ENCODE measurements around the gene PP2D1. TPM values are rescaled to one million over a fixed set of nuclear protein-coding genes. Genes with fewer than 3 reads are reported as not detected.
"Not testable (repeated sequence)": the region's sequence is repeated elsewhere in the genome, so short reads cannot be mapped to it uniquely, and the experiment has no call there.

Gene PP2D1, protein sequence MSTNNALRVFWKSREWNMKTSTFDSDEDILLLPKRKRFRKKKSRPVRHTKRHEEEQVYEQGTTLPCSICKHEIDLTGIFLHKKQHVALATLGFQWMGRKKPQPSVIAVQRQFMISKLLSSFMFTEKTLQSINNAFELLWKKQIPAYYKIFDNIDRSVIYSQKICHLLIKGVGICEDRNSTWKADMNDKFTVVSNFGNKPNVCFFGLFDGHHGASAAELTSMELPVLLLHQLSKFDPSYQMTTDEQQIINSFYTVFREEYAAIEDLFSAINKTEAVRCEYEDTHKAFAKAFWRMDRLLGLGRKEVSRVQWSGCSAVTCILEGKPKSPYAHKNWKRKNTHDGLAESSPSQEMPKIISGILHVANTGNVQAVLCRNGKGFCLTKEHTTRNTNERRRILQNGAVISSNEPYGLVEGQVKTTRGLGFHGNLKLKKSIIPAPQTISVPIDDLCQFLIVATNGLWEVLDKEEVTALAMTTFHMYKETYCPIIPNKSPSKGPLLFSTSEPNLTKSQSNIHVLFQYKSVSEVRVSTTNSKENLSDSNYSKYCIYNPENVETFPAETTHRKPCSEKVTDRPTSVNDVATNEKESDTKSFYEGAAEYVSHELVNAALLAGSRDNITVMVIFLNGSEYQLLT
- not detected in 2 replicates for total RNA-seq (2014; rRNA removed; shearing (Covaris generic))

GRCh38 chr3:20012164-20012563, at the start of gene PP2D1:
TSS of gene PP2D1 (minus strand) at chr3:20012264. CDS start at chr3:20012072, 192 bp downstream.
- no peak for DNase-seq (ENCODE audit: low spot score)

DNA sequence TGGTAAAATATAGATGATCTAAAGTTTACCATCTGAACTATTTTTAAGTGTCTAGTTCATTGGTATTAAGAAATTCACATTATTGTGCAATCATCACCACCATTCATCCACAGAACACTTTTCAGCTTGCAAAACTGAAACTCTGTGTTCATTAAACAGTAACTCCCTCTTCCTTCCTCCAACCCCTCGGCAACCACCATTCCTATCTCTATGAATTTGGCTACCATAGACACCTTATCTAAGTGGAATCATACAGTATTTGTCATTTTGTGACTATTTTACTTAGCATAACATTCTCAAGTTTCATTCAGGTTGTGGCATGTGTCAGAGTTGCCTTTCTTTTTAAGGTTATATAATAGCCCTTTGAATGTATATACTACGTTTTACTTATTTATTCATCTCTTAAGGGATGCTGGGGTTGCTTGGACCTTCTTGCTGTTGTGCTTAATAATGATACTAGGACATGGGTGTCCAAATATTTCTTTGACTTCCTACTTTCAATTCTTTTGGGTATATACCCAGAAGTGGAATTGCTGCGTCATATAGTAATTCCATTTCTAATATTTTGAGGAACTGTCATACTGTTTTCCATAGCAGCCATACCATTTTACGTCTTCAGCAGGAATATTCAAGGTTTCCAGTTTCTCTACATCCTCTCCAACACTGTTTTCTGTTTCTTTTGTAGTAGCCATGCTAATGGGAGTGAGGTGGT, 49.1 kb upstream of the PP2D1 start:
- DNase-seq (ENCODE audit: low spot score): no peak

DNA sequence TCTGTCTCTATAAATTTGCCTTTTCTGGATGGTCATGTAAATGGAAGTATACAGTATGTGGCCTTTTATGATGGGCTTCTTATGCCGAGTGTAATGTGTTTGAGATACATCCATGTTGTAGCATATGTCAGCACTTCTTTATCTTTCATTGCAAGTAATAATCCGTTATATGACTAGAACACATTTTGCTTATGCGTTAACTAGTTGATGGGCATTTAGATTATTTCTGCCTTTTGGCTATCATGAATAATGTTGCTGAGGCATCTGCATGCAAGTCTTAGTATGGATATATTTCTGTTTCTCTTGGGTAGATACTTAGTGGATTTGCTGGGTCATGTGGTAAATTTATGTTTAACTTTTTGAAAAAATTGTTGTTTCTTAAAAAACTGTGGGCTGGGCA, 47.9 kb upstream of the PP2D1 start:
- DNase-seq (ENCODE audit: low spot score): no peak

DNA sequence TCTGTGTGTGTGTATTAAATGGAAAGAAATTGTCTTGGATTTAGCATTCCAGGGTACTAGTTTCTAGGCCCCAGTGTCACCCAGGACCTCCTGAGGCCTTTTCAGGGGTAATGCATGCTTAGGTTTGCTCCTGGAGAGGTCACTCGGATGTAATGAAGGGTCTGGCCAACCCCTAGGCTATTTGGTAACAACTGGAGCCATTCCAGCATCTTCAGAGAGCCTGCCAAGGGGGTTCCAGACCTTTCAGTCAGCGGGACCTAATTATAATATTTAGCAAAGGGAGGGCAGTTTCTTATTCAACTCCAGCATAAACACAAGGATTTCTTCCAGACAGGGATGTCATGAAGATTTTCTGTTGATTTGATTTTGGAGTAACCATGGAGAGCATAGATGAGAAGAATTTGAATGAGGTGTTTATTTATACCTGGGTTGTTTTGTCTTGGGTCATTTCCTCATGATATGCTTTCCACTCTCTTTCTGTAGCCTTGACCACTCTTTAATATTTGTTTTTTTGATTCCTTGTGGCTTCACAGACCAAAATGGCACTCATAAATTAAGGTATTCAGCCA, 45.6 kb upstream of the PP2D1 start:
- DNase-seq (ENCODE audit: low spot score): no peak

DNA sequence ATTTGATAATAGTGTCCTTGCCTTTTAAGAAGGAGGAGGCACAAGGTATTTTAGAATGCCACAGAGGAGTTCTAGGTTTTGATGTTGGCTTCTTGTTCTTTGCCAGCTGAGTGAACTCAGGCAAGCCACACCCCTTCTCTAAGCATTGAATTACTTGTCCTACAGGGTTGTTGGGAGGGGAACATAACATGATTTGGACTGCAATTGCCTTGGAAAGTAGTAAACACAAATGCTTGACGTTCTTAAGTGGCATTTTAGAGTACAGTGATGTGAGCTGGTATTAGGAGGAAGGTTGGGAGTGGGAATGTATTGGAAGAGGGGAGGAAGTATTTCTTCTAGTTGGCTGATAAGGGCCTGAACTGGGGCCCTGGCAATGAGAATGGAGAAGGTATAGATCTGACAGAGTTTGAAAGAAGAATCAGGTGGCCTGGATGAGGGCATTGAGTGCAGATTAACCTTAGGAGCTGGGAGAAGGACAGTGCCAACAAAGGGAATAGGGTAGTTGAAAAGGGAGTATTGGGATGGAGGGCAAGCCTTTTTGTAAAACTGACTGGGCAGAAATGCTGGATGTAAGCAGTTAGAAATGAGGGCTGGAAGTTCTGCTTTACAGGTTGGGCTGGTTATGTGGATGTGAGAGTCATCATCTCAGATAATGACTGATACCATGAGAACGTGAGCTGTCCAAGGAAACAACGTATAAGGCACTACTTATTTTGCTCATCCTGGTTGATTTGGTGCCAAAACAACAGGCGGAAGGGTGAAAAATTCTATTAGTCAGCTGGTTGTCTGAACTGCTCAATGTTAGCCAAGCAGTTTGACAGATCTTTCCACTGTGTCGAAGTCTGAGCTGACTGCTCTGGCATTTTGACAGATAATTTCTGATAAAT, 44.9 kb upstream of the PP2D1 start:
- peak; percentile 81 for DNase-seq (ENCODE audit: low spot score)

- no peak for DNase-seq (ENCODE audit: low spot score)
Measured at GRCh38 chr3:20055842-20056241, 43.8 kb upstream of the PP2D1 start.

GRCh38 chr3:20055020-20055775, 43.1 kb upstream of the PP2D1 start:
- DNase-seq (ENCODE audit: low spot score): peak; percentile 57

- DNase-seq (ENCODE audit: low spot score): peak; percentile 99
Measured at GRCh38 chr3:20054549-20054987, 42.5 kb upstream of the PP2D1 start.

DNA sequence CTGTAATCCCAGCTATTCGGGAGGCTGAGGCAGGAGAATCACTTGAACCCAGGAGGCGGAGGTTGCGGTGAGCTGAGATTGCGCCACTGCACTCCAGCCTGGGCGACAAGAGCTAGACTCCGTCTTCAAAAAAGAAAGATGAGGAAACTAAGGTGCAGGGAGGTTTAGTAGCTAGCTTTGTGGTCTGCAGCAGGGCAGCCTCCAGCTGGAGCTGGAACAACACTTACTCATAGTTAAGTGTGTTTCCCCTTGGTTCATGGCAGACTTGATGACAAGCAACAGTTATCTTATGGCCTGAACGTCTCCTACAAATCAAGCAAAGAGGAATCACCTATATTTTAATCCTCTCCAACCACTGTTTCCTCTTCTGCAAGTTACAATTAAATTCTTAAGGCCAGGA, 40.8 kb upstream of the PP2D1 start:
- no peak for DNase-seq (ENCODE audit: low spot score)

GRCh38 chr3:20051123-20051806, 39.2 kb upstream of the PP2D1 start:
- no peak for DNase-seq (ENCODE audit: low spot score)

DNA sequence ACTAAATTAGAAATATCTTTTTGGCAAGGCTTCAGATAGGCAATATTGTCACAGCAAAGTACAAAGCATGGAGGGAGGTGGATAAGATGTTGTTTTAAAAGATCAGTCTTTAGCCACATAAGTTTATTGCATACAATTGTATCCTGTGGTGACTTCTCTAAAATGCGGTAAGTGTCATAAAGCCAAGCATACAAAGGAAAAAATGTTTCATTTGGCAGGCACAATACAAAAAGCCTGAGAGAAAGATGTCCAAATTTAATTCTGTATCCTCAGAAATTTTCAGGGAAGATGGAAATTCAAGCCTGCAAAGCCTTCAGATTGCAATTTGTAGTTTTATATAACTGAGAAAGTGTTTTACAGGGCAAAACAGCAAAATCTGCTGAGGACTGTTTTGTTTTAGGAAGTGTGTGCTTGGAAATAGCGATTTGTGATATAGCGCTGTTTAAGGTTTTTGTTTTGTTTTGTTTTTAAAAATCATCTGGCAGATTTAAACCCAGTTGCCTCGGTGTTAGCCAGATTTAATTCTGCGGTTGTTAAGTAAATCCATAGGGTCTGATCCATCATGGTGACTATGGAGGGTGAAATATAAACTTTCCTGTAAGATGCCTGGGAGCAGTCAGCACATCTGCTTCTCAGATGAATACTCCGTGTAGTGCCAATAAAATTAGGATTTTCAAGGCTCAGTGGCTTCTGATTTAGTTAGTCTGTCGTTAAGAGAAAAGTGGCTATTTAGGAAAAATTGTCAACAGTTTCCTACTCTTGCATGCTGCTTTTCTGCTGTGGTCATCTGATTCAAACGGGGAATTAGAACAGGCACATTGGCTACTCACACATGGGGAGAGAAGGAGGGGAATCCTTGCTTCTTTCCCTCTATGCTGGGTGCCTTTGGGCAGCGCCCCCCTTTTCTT, 36.2 kb upstream of the PP2D1 start:
- DNase-seq (ENCODE audit: low spot score): no peak

DNA sequence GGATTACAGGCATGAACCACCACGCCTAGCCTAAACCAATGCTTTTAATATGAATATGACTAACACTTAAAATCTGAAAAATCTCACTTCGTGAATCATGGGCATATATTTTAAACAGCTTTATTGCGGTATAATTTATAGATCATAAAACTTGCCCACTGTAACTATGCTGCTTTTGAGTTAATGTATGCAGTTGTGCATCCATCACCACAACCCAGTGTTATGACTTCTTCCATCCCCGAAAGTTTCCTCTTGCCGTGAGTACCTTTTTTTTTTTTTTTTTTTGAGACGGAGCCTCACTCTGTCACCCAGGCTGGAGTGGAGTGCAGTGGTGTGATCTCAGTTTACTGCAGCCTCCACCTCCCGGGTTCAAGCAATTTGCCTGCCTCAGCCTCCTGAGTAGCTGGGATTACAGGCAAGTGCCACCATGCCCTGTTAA, 35.3 kb upstream of the PP2D1 start:
- DNase-seq (ENCODE audit: low spot score): no peak

DNA sequence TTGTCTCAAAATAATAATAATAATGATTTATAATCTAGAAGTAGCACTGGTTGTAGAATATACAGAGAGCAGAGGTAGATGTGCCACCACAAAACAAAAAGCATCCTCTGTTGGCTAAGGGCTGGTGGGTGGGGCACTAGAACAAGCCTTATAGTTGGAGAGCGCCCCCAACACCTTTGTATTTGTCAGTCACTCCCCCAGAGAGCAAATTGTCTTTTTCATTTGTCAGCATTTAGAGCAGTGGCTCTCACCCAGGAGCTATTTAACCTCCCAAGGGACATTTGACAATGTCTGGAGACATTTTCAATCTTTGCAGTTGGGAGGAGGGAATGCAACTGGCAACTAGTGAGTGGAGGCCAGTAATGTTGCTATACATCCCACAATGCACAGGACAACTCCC, 34.5 kb upstream of the PP2D1 start:
- DNase-seq (ENCODE audit: low spot score): no peak

- not testable (repeated sequence) for DNase-seq (ENCODE audit: low spot score)
Measured at GRCh38 chr3:20045141-20045540, 33.1 kb upstream of the PP2D1 start.

DNA sequence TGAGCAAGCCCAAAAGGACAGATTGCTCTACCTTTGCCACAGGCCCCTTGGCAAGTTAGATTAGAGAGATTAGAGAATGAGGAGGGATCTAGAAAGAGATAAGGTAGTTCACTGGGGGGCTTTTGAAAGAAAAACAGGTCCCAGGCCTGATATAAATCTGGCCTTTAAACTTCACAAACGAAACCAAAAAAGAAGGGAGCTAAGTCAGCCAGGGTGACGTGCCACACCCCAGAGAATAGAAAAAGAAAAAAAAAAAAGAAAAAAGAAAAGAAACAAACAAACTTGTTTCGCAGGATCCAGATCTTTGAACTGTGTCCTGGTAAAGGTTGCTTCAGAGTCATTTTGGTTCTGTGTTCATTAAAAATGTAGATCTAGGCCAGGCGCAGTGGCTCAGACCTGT, 31.8 kb upstream of the PP2D1 start:
- DNase-seq (ENCODE audit: low spot score): no peak

DNA sequence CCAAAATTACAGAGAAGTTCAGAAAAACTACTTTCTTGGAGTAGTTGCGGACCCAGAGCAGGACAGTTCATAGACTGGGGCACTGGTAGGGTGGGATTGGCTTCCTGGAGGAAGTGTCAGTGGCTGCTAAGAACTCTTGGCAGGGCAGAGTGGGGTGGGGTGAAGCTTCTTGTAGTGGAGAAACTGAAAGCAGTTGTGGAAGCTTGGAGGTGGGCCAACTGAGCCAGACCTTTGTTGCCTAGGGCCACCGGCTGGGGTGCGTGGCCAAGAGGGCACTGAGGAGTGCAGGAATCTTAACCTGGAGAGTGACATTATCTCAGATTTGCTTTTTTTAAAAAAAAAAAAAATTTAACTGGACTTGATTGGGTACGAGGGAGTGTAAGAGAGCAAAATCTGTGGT, 31.3 kb upstream of the PP2D1 start:
- peak; percentile 33 for DNase-seq (ENCODE audit: low spot score)

DNA sequence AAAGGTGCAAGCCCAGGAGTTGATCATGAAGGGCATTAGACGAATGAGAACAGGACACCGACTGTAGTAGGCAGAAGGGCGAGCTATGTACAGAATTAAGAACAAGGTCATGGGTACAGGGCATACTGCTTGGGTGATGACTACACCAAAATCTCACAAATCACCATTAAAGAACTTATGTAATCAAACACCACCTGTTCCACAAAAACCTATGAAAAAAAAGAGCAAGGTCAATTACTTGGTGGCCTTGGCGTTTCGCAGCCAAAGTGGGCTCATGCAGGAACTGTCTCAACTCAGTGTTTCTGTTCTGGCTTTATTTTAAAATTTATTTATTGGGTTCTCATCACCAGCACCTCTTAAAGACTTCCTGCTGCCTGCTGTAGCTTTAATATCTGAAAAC, 30.3 kb upstream of the PP2D1 start:
- no peak for DNase-seq (ENCODE audit: low spot score)

- DNase-seq (ENCODE audit: low spot score): peak; percentile 74
Measured at GRCh38 chr3:20041197-20041780, 29.2 kb upstream of the PP2D1 start.
